Urothelium cell line (cell line): ENCODE measurements around the gene SLAMF6.
A peak's percentile ranks its signal among the peaks of the same experiment; 100 is the strongest.
"Not testable (repeated sequence)": the region's sequence is repeated elsewhere in the genome, so short reads cannot be mapped to it uniquely, and the experiment has no call there.

Experiments used
- DNase-seq: peaks from one replicate; pipeline ENCODE4 v3.0.0; 2011; ENCODE audit warnings: low spot score, mixed read lengths
- FAIRE-seq: peaks from 2 replicates; lab custom pipeline; 2011; peaks lifted over from hg19 to GRCh38; lab: Jason Lieb, UNC

Gene SLAMF6

GRCh38 chr1:160544647-160545046 is 21.6 kb upstream of the SLAMF6 start:
- no peak for FAIRE-seq
- DNase-seq: no peak

GRCh38 chr1:160542303-160542945 is 19.4 kb upstream of the SLAMF6 start:
- FAIRE-seq (no peak), DNase-seq (no peak)

- DNase-seq: no peak
- no peak for FAIRE-seq
Observed at GRCh38 chr1:160541622-160542302, 18.7 kb upstream of the SLAMF6 start.

- DNase-seq (no peak), FAIRE-seq (no peak)
Observed at GRCh38 chr1:160540859-160541233, 17.8 kb upstream of the SLAMF6 start.

- no peak for FAIRE-seq
Observed at GRCh38 chr1:160539990-160540858, 17.2 kb upstream of the SLAMF6 start.

GRCh38 chr1:160539684-160539989 is 16.6 kb upstream of the SLAMF6 start:
- FAIRE-seq (no peak), DNase-seq (no peak)

More at GRCh38 chr1:160539990-160540858, 17.2 kb upstream of the SLAMF6 start:
- DNase-seq: no peak

- FAIRE-seq (no peak), DNase-seq (no peak)
Observed at GRCh38 chr1:160538985-160539651, 16.1 kb upstream of the SLAMF6 start.

- no peak for DNase-seq
- FAIRE-seq: no peak
Observed at GRCh38 chr1:160537714-160538665, 14.9 kb upstream of the SLAMF6 start.

GRCh38 chr1:160534823-160535605 is 12.0 kb upstream of the SLAMF6 start:
- DNase-seq (no peak), FAIRE-seq (no peak)

GRCh38 chr1:160532557-160532813 is 9.4 kb upstream of the SLAMF6 start:
- not testable (repeated sequence) for FAIRE-seq

GRCh38 chr1:160531809-160532556 is 8.9 kb upstream of the SLAMF6 start:
- not testable (repeated sequence) for FAIRE-seq, DNase-seq

More at GRCh38 chr1:160532557-160532813, 9.4 kb upstream of the SLAMF6 start:
- not testable (repeated sequence) for DNase-seq

GRCh38 chr1:160529401-160529952 is 6.4 kb upstream of the SLAMF6 start:
- DNase-seq: not testable (repeated sequence)

GRCh38 chr1:160523789-160524188 is 734 bp upstream of the SLAMF6 start:
- not testable (repeated sequence) for DNase-seq, FAIRE-seq

More at GRCh38 chr1:160529401-160529952, 6.4 kb upstream of the SLAMF6 start:
- not testable (repeated sequence) for FAIRE-seq

- FAIRE-seq (no peak), DNase-seq (no peak)
Observed at GRCh38 chr1:160522136-160522535, 919 bp downstream of the SLAMF6 start.

GRCh38 chr1:160521554-160521953 is 1.5 kb downstream of the SLAMF6 start:
- no peak for FAIRE-seq

GRCh38 chr1:160520999-160521398 is 2.1 kb downstream of the SLAMF6 start:
- no peak for FAIRE-seq
- no peak for DNase-seq

More at GRCh38 chr1:160521554-160521953, 1.5 kb downstream of the SLAMF6 start:
- no peak for DNase-seq

GRCh38 chr1:160520582-160520981 is 2.5 kb downstream of the SLAMF6 start:
- no peak for FAIRE-seq
- DNase-seq: peak; percentile 32
